IMR-90 (cell line): ENCODE measurements around the gene C1QTNF3. TPM values are rescaled to one million over a fixed set of nuclear protein-coding genes. Genes with fewer than 3 reads are reported as not detected.

ENCODE experiments used
- ATAC-seq: fragments of 200-7000 bp; cut with Tn5 transposase; 2 replicates; pipeline ENCODE4 v1.9.1; 2020; ENCODE audit warnings: low read depth, mild to moderate bottlenecking, moderate library complexity
- BruUV-seq: library from RNA; stranded (reverse); fragments of 400-500 nt; replicated peaks from 2 replicates; lab custom pipeline; 2021; lab: Mats Ljungman, UMichigan
- CTCF ChIA-PET: fragments of 300-600 bp; formaldehyde crosslinking; extraction: SDS; loops from one replicate; lab custom pipeline; 2021; ENCODE audit warnings: antibody characterized with exemption; lab: Yijun Ruan, JAX
- POLR2A ChIA-PET: fragments of 300-600 bp; sonication (Branson Sonifier 250); formaldehyde crosslinking; loops from one replicate; lab custom pipeline; 2022; ENCODE audit warnings: antibody characterized with exemption; ENCODE audit not compliant: unreplicated experiment; lab: Charles Lee
- DNase-seq: peaks from one replicate; pipeline ENCODE4 v3.0.0; 2013
- H2AFZ ChIP-seq: replicated peaks from 2 replicates; pipeline ENCODE3; 2013; ENCODE audit warnings: low read length, mild to moderate bottlenecking; ENCODE audit not compliant: poor library complexity
- H2AK5ac ChIP-seq: 2 replicates; pipeline ENCODE4 v1.6.1; 2013; ENCODE audit warnings: low read depth, low read length, inconsistent platforms
- H2AK9ac ChIP-seq: replicated peaks from 2 replicates; pipeline ENCODE3; 2013; ENCODE audit warnings: mild to moderate bottlenecking, low read depth, low read length, moderate library complexity; ENCODE audit not compliant: poor library complexity
- H2BK120ac ChIP-seq: 2 replicates; pipeline ENCODE4 v1.6.1; 2013; ENCODE audit warnings: low read depth, low read length, inconsistent platforms
- H2BK15ac ChIP-seq: 3 replicates; pipeline ENCODE4 v1.6.1; 2013; ENCODE audit warnings: low read depth, low read length, inconsistent platforms
- H2BK20ac ChIP-seq: 2 replicates; pipeline ENCODE4 v1.6.1; 2013; ENCODE audit warnings: low read depth, mild to moderate bottlenecking, inconsistent platforms, low read length, moderate library complexity
- H2BK5ac ChIP-seq: 2 replicates; pipeline ENCODE4 v1.6.1; 2013; ENCODE audit warnings: mild to moderate bottlenecking, low read depth, low read length, inconsistent platforms; ENCODE audit not compliant: poor library complexity, severe bottlenecking
- H3K14ac ChIP-seq: replicated peaks from 2 replicates; pipeline ENCODE4 v1.6.1; 2013; ENCODE audit warnings: low read depth, low read length, inconsistent platforms
- H3K18ac ChIP-seq: 2 replicates; pipeline ENCODE4 v1.6.1; 2013; ENCODE audit warnings: low read depth, low read length, control low read depth
- H3K23ac ChIP-seq: 2 replicates; pipeline ENCODE4 v1.6.1; 2013; ENCODE audit warnings: low read depth, low read length, inconsistent platforms
- H3K27ac ChIP-seq: 2 replicates; pipeline ENCODE4 v1.5.1; 2013; ENCODE audit warnings: mild to moderate bottlenecking, control low read depth, low read length; ENCODE audit not compliant: insufficient read depth
- H3K27me3 ChIP-seq: 2 replicates; pipeline ENCODE4 v1.6.1; 2013; ENCODE audit warnings: low read length; ENCODE audit not compliant: control insufficient read depth, insufficient read depth
- H3K36me3 ChIP-seq: 2 replicates; pipeline ENCODE4 v1.6.1; 2013; ENCODE audit warnings: low read length, mixed read lengths; ENCODE audit not compliant: control insufficient read depth, insufficient read depth
- H3K4ac ChIP-seq: 2 replicates; pipeline ENCODE4 v1.6.1; 2013; ENCODE audit warnings: low read depth, low read length, inconsistent platforms
- H3K4me1 ChIP-seq: 2 replicates; pipeline ENCODE4 v1.6.1; 2013; ENCODE audit warnings: low read length, mixed read lengths; ENCODE audit not compliant: control insufficient read depth, insufficient read depth
- H3K4me2 ChIP-seq: 2 replicates; pipeline ENCODE4 v1.6.1; 2013; ENCODE audit warnings: low read depth, mild to moderate bottlenecking, control low read depth, low read length, moderate library complexity
- H3K4me3 ChIP-seq: 2 replicates; pipeline ENCODE4 v1.5.1; 2013; ENCODE audit warnings: low read depth, mild to moderate bottlenecking, control low read depth, low read length, moderate library complexity; ENCODE audit not compliant: insufficient read depth
- H3K56ac ChIP-seq: 2 replicates; pipeline ENCODE4 v1.6.1; 2013; ENCODE audit warnings: low read length, inconsistent platforms; ENCODE audit not compliant: insufficient read depth; ENCODE audit errors: extremely low read depth
- H3K79me1 ChIP-seq, 2 experiments: 2 replicates each; pipeline ENCODE4 v1.6.1; 2013; ENCODE audit warnings: low read length in 2 of 2, inconsistent platforms in 1 of 2, low read depth in 1 of 2
- H3K9ac ChIP-seq: 2 replicates; pipeline ENCODE4 v1.6.1; 2013; ENCODE audit warnings: low read depth, low read length, control low read depth
- H3K9me1 ChIP-seq: 2 replicates; pipeline ENCODE4 v1.6.1; 2013; ENCODE audit warnings: low read length, inconsistent platforms; ENCODE audit not compliant: insufficient read depth
- H3K9me3 ChIP-seq: 2 replicates; pipeline ENCODE4 v1.6.1; 2013; ENCODE audit warnings: low read length; ENCODE audit not compliant: control insufficient read depth, insufficient read depth
- H4K20me1 ChIP-seq: 2 replicates; pipeline ENCODE4 v1.6.1; 2013; ENCODE audit warnings: low read length, inconsistent platforms; ENCODE audit not compliant: insufficient read depth
- H4K5ac ChIP-seq: 2 replicates; pipeline ENCODE4 v1.6.1; 2013; ENCODE audit warnings: mild to moderate bottlenecking, low read depth, low read length, control low read depth
- H4K8ac ChIP-seq, 2 experiments: 2 replicates each; pipeline ENCODE4 v1.6.1; 2013; ENCODE audit warnings: low read depth in 2 of 2, low read length in 2 of 2, control low read depth in 1 of 2, inconsistent platforms in 1 of 2
- H4K91ac ChIP-seq: 2 replicates; pipeline ENCODE4 v1.6.1; 2013; ENCODE audit warnings: low read depth, low read length, inconsistent platforms; ENCODE audit not compliant: insufficient read depth
- BHLHE40 ChIP-seq: fragments of 150-350 bp; IDR thresholded peaks from 2 replicates; pipeline ENCODE4 v1.6.1; 2016; ENCODE audit warnings: mild to moderate bottlenecking, low read depth, low read length
- NFE2L2 ChIP-seq: fragments of 150-350 bp; IDR thresholded peaks from 2 replicates; pipeline ENCODE4 v1.6.1; 2016; ENCODE audit warnings: low read depth, mild to moderate bottlenecking, low read length
- POLR2A ChIP-seq: IDR thresholded peaks from 2 replicates; pipeline ENCODE4 v1.6.1; 2012; ENCODE audit warnings: mild to moderate bottlenecking, low read depth, low read length
- RCOR1 ChIP-seq: IDR thresholded peaks from 2 replicates; pipeline ENCODE4 v1.6.1; 2012; ENCODE audit warnings: mild to moderate bottlenecking, low read length, improper control_type of control experiment; ENCODE audit not compliant: insufficient replicate concordance
- RFX5 ChIP-seq: IDR thresholded peaks from 2 replicates; pipeline ENCODE4 v1.8.0; 2012; ENCODE audit warnings: low read depth, mild to moderate bottlenecking, low read length, moderate library complexity
- WGBS, 2 experiments: methylation state at CpG; one replicate each; pipeline versions ENCODE4 v1.1.5 to v1.1.7; 2013; ENCODE audit warnings: missing lambda C conversion rate in 2 of 2; ENCODE audit not compliant: insufficient read length in 1 of 2; ENCODE audit errors: extremely low coverage in 2 of 2; 5-methylcytosine and 5-hydroxymethylcytosine counted together
- dilution Hi-C: fragments of 300-500 bp; cut with HindIII; formaldehyde crosslinking; loops from one replicate; pipeline ENCODE4 v1.14.3; 2018; ENCODE audit warnings: low sequenced_read_pairs; ENCODE audit not compliant: unreplicated experiment
- in situ Hi-C: fragments of 300-500 bp; cut with MboI; formaldehyde crosslinking; loops from 3 replicates; pipeline ENCODE4 v1.14.3; 2019; ENCODE audit warnings: low sequenced_read_pairs, inconsistent platforms, mixed read lengths
- intact Hi-C: fragments of 100-400 bp; cut with micrococcal nuclease; formaldehyde crosslinking; loops from 2 replicates; pipeline ENCODE4 v1.10.0; 2022
- polyA plus RNA-seq, 3 experiments: library from polyadenylated mRNA; depleted of rRNA; stranded (reverse); fragments of >200 nt; gene quantifications; 2 replicates each; pipeline ENCODE4 v1.2.3, GENCODE V29; 2012; ENCODE audit warnings: low replicate concordance in 1 of 3
- total RNA-seq: library from RNA; depleted of rRNA; stranded (reverse); fragments of >200 nt; gene quantifications from 2 replicates; pipeline ENCODE4 v1.2.3, GENCODE V29; 2012

The C1QTNF3 gene
- total and polyA plus RNA-seq, 2 of the 4 experiments (the other 2 are of a cell fraction), result 1.0 to 1.4 TPM

- 64% methylated on average over 2 of the region's 3 CpGs; no CpG with 5 or more reads in 1 of the 2 experiments for WGBS, 2 experiments
- no TSS peak for BruUV-seq
Observed at GRCh38 chr5:34045023-34045422, 2.0 kb upstream of the C1QTNF3 start.

More at GRCh38 chr5:34045023-34045422, 2.0 kb upstream of the C1QTNF3 start:
- dilution Hi-C loops (no loop called here), intact Hi-C loops (no loop called here), in situ Hi-C loops (no loop called here)
- no peak overlapping the region for H3K56ac ChIP-seq
- no peak overlapping the region for H3K18ac ChIP-seq
- H4K91ac ChIP-seq, result no peak overlapping the region
- H3K4me3 ChIP-seq, result no peak overlapping the region
- no peak overlapping the region for H3K4me2 ChIP-seq
- H3K4me1 ChIP-seq, result peaks cover 6% of the 10 kb centered on the region; the same call in 1 of the 2 replicates
- no peak overlapping the region for H3K27ac ChIP-seq
- H3K36me3 ChIP-seq, result no peaks in the 10 kb centered on the region
- H3K9me3 ChIP-seq, result no peaks in the 10 kb centered on the region
- no peak overlapping the region for H2BK5ac ChIP-seq
- H2AFZ ChIP-seq, result no peak overlapping the region
- H2BK120ac ChIP-seq, result peak overlapping the region; percentile 22; the same call in 1 of the 2 replicates
- H2BK15ac ChIP-seq, result no peak overlapping the region
- H3K9ac ChIP-seq, result no peak overlapping the region
- no peak overlapping the region for H2AK9ac ChIP-seq
- no peak overlapping the region for H3K23ac ChIP-seq
- no peak overlapping the region for H3K4ac ChIP-seq
- ChIA-PET POLR2A (no interaction called here), CTCF (no interaction called here)
- no peak for DNase-seq
- no peaks in the 10 kb centered on the region; the same call in 1 of the 2 replicates for H3K9me1 ChIP-seq
- H4K20me1 ChIP-seq, result no peaks in the 10 kb centered on the region
- no peaks in the 10 kb centered on the region for H3K79me1 ChIP-seq
- H3K27me3 ChIP-seq, result no peaks in the 10 kb centered on the region
- no peak overlapping the region for H4K5ac ChIP-seq
- TF ChIP-seq POLR2A (no peak), RCOR1 (no peak), RFX5 (no peak), NFE2L2 (no peak), BHLHE40 (no peak)
- ATAC-seq, result no peak
- no peak overlapping the region for H2AK5ac ChIP-seq
- H2BK20ac ChIP-seq, result no peak overlapping the region
- H3K14ac ChIP-seq, result no peak overlapping the region
- no peak overlapping the region for H4K8ac ChIP-seq
